WI38 (cell line): ENCODE results near the gene ETV5.

ENCODE experiments used
- H3K4me3 ChIP-seq: 2 replicates; pipeline ENCODE4 v1.5.1; 2011; ENCODE audit warnings: low read depth, mild to moderate bottlenecking, control low read depth, low read length
- TF ChIP-seq, protein P1 (sequence below): IDR thresholded peaks from 2 replicates; pipeline ENCODE4 v1.5.1; 2012; ENCODE audit warnings: low read depth, mild to moderate bottlenecking, control low read depth, low read length

Gene ETV5

DNA sequence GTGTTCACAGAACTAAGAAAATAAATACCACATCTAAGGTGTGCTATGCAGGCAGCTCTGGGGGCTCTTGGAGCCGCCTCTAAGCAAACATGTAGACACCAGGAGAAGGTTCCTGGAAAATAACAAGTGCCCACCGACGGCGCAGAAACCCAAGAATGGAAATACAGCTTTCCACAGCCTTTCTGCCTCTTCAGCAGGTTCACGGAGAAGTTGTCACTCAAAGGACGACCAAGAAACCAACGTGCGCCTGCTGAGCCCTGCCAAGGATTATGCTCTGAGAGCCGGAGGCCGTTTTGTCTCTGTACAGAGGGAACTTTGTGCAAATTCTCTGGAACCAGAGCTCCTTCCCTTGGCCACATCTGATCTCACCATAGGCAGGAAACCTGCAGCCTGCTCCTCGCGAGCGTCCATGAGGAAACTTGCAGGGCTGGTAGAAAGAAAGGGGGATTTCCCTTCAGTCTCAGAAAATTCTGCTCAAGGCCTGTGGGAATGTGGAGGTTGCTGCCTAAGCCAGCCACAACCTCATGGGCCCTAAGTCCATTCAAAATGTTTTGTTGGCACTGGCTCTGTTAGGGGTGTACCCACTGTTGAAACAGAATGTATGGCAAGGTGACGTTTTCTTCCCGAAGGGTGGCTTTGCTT is 40.6 kb upstream of the ETV5 start:
- no peak overlapping the region for H3K4me3 ChIP-seq
- TF ChIP-seq, protein P1, sequence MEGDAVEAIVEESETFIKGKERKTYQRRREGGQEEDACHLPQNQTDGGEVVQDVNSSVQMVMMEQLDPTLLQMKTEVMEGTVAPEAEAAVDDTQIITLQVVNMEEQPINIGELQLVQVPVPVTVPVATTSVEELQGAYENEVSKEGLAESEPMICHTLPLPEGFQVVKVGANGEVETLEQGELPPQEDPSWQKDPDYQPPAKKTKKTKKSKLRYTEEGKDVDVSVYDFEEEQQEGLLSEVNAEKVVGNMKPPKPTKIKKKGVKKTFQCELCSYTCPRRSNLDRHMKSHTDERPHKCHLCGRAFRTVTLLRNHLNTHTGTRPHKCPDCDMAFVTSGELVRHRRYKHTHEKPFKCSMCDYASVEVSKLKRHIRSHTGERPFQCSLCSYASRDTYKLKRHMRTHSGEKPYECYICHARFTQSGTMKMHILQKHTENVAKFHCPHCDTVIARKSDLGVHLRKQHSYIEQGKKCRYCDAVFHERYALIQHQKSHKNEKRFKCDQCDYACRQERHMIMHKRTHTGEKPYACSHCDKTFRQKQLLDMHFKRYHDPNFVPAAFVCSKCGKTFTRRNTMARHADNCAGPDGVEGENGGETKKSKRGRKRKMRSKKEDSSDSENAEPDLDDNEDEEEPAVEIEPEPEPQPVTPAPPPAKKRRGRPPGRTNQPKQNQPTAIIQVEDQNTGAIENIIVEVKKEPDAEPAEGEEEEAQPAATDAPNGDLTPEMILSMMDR: no peak

DNA sequence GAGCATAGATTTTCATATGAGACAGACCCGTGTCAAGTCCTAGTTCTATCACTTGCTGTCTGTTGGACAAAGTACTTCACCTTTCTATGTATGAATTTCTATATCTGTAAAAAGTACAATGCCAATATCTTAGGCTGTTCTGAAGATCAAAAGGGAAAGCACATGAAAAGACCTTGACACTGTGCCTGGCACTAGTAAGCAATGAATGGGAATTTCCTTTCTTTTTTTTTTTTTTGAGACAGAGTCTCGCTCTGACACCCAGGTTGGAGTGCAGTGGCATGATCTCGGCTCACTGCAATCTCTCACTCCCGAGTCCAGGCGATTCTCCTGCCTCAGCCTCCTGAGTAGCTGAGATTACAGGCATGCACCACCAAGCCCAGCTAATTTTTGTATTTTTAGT is 35.4 kb upstream of the ETV5 start:
- TF ChIP-seq, protein P1: no peak
- H3K4me3 ChIP-seq: no peak overlapping the region

DNA sequence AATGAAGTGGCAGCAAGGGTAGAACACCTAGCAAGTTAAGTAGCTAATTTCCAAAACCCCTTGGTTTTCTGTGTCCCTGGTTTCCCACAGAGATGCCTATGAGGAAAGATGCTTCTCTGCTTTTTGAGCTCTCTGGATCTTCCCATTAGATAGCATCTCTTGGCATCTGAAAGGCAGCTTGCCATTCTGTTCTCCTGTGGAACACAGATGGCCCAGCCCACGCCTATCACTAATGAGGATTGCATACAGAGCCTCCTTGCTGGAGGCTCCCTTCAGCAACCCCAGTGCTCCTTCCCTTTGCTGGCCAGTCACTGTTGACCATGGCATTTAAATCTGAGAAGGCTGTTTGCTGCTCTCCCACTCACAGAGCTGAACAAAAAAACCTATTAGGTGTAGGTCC is 34.4 kb upstream of the ETV5 start:
- TF ChIP-seq, protein P1: no peak
- H3K4me3 ChIP-seq: no peak overlapping the region

DNA sequence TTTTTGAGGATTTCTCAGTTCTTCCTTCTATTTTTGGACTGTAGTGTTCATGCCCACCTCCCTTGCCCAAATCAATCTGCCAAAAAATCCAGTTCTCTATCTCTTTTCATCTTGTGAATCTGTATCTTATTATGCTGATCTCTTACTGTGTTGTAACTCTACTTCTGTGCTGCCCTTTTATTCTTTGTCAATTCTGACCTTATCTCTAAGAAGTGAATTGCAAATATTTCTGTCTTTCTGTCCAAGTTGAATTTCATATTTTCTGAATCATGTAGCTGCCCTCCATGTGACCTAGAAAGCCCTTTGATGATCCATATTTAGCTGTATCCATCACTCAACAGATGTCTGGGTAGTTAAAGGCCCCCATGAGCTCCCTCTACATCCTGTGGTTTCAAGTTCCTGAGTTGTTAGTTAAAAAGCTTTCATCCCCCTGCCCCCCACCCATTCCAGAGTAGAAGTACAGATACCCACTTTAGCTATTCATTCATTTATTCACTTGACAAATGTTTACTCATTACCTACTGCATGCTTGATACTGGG is 33.6 kb upstream of the ETV5 start:
- TF ChIP-seq, protein P1: no peak
- H3K4me3 ChIP-seq: no peak overlapping the region

DNA sequence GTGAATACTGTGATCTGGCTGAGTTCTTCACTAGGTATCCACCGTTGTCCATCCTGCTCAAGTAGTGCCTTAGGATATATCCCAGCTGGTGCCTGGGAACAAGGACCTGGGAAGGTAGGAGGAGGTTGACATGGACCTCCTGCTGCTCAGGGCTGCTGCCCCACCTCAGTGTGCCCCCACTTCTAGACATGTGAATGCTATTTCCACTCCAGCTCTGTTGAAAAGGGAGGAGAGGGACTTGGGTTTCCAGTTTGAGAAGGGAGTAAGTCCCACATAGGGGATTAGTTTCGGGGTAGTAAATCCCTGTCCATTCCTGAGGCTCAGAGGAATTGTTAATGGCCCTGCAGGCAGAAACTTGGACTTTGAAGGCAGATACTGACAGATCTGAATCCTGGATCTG is 32.9 kb upstream of the ETV5 start:
- TF ChIP-seq, protein P1: no peak
- no peak overlapping the region for H3K4me3 ChIP-seq

DNA sequence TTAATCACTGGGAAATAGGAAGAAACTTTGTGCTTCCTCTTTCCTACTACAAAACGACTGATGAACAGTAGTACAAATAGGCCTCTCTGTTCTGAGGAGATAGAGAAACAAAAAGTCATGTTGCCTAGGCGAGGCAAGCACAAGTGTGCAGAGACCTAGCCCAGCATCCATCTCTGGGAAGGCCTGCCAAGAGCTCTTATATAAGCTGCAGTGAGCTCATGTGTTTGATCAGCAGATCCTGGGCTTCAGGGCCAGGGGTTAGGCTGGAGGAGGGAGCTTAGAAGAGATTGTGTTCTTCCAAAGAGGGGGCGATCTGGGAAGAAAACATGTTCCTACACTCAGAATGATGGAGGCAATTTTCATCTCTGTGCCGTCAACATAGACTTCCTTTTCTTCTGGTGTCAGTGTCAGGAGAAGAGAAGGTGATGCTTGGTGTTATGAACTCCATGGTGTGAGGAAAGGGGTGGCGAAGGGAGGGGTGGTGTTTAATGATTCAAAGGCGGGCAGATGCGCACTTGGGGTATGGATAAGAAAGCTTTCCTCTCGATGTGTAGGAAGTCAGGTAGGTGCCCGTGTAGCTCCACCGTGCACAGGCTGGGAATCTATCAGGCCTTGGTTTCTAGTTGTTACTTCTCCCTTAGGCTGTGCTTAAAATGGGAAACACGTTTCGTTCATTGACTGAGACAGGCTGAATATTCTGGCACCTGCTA is 29.5 kb upstream of the ETV5 start:
- TF ChIP-seq, protein P1: no peak
- H3K4me3 ChIP-seq: no peak overlapping the region

DNA sequence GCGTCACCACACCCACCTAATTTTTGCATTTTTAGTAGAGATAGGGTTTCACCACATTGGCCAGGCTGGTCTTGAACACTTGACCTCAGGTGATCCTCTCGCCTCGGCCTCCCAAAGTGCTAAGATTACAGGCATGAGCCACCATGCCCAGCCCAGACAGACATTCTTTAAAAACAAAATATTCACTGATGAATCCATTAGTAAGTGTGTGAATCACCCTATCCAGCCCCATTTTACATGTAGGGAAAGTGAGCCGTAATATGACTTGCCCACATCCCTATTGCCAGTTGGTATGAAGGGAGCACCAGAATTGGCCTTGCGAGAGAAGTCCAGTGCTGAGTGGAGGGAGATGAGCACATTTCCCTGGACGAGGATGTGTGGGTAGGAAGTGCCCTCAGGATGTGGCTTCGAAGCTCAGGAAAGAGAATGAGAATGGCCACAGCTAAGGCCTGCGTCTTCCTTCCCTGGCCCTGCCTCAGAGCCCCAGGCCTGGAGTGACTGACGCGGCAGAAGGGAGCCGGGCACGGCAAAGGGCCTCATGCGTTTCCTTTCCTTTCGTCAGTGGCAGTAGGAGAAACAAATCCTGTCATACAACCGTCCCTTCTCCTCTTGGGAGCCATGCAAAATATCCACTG is 28.3 kb upstream of the ETV5 start:
- TF ChIP-seq, protein P1: no peak
- H3K4me3 ChIP-seq: no peak overlapping the region
